Fibroblast of peridontal ligament (primary cell): ENCODE results near the gene THBS2.
"Not testable (repeated sequence)": the region's sequence is repeated elsewhere in the genome, so short reads cannot be mapped to it uniquely, and the experiment has no call there.

Experiments
- DNase-seq: peaks from one replicate; pipeline ENCODE4 v3.0.0-alpha.2; 2010; ENCODE audit errors: extremely low read depth

Gene THBS2

DNA sequence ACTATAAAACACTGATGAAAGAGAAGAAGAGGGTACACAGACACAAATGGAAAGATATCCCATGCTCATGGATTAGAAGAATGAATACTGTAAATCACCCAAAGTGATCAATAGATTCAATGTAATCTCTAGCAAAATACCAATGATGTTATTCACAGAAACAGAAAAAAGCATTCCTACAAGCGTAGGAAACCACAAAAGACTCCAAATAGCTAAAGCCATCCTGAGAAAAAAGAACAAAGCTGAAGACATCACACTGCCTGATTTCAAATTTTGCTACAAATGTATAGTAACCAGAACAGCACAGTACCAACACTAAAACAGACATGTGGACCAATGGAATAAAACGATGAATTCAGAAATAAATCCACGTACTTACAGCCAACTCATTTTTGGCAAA is 43.0 kb downstream of the THBS2 start:
- no peak for DNase-seq

DNA sequence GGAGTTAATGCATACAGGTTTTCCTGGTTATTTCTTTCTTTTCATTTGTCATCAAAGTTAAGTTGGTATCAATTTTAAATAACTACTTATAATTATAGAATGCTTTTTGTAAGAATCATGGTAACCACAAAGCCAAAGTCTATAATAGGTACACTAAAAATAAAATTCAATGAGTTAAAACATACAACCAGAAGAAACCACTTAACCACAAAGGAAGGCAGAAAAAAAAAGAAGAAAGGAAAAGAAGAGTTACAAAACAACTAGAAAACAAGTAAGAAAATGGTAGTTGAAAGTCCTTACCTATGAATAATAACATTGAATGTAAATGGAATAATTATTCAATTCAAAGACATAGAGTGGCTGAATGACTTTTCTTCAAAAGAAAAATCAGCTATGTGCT is 45.6 kb downstream of the THBS2 start:
- DNase-seq: no peak

DNA sequence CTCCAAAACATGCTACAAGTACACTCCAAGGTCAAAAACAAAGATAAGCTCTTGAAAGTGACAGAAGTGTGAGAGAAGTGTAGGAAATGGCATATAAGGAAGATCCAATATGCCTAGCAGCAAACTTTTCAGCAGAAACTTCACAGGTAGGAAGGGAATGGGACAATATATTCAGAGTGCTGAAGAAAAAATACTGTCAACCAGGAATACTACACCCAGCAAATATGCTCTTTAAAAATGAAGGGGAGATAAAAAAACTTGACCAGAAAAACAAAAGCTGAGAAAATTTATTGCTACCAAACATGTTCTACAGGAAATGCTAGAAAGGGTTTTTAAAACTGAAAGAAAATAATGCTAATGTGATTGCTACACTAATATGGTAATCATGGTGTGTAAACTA is 46.2 kb downstream of the THBS2 start:
- DNase-seq: no peak

DNA sequence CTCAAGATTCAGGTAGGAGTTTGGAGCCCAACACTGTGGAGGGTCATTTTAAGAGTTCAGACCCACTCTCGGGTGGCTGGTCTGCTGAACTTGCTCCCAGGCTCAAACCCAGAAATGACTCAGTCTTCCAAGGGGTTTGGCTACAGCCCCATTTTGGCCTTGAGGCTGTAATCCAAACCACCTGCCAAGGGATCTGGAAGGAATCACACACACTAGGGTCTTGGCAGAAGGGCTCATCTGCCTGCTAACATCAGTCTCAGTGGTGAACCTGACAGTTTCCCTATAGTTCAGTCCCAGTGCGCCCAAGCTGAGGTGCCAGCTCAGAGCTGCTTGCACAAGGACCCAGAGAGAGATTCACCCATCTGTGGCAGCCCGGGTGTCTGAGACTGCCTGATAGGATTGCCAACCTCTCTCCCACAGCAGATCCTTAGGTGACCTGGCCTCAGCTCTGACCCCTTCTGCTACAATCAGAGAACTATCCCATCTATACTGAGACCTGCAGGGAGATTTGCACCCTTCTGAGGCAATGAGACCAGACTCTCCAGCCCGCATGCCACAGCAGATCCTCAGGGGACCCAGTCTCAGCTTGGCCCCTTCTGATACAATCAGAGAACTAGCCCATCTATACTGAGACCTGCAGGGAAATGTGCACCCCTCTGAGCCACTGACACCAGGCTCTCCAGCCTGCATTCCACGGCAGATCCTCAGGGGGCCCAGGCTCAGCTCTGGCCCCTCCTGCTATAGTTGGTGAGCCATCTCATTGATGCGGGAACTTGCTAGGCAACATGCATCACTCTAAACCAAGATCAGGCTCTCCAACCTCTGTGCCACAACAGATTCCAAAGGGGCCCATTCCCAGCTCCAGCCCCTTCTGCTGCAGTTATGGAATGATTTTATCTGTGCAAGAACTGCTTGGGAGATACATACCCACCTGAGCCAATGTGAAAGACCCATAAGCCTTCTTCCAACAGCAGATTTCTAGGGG is 48.2 kb downstream of the THBS2 start:
- peak; percentile 95 for DNase-seq

DNA sequence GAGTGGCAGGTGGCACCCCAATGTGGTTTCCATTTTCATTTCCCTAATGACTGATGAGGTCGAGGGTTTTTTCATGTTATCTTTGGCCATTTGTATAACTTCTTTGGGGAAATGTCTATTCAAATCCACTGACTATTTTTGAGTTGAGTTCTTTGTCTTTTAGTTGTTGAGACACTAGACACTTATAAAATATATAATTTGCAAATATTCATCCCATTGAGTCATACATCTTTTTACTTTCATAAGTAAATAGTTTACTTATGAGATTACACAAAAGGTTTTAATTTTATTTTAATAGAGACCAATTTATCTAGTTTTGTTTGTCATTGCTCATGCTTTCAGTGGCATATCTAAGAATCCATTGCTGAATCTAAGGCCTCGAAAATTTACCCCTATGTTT is 49.5 kb downstream of the THBS2 start:
- no peak for DNase-seq

DNA sequence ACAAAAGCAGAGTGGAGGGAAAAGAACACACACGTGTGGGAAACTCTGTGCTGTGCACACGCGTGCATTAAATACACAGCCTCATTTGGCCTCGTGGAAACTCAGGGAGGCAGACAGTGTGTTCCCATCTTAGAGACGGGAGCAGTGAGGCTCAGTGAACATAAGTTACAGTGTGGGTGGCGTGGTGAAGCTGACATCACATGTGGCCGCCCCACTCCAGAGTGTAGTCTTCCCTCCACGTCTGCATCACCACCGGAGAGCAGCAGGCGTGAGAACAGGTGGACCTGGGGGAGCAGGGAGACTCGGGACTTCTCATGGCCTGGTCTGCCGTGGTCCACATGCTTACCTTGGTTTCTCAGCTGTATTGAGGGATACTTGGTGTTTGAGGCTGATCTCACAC is 51.7 kb downstream of the THBS2 start:
- no peak for DNase-seq

DNA sequence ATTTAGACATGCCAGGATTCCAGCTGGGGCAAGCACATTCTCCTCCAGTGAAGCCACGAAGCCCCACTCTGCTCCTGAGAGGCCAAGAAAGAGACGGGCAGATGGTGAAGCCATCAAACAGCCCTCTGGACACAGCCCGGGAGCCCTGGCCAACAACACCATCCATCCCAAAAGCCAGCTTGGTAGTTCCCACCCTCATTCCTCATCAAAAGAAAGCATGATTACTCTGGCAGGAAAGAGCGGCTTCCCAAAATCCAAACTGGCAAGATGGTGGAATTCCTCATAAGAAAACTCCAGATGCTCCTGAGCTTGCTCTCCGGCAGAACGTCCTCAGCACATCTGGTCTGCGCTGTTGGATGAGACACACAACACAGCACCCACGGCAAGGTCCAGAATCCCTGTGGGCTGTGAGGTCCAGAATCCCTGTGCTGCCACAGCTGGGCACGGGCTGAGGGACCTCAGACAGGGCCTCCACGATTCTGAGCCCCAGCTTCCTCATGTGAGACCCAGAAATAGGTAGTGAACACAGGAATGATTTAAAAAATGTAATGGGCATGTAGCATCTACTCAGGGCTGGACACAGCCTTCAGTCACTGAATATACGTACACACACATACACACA is 52.6 kb downstream of the THBS2 start:
- DNase-seq: no peak

DNA sequence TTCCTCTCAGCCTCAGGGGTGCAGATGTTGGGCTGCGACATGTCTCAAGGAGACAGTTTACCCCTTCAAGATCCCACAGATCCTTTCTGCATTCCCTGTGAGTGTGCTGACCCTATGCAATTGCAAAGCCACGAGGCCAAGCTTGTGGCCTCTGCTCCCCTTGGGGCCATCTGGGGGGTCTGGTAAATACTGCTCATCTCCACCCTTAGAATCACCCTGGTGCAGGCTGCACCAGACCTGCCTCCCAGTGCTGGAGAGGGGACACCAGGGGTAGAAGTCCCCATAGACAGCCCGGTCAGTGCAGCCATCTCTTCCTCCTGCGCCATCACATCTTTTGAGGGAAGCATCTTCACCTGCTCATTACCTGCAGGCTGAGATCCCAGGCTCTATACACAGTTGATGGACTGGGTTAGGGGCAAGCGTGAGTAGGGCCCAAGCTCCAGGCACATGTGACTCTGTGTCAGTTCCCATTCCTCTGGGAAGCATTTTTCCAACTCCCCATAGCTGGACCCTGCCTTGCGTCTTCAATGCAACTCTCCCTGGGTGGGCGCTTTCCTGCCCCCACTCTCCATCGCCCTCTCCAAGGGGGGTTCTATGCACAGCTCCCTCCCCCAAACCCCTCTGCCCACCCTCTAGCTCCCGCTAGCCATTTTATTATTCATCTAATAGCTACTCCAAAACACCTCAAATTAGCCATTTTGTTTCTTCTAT is 53.9 kb downstream of the THBS2 start:
- no peak for DNase-seq

DNA sequence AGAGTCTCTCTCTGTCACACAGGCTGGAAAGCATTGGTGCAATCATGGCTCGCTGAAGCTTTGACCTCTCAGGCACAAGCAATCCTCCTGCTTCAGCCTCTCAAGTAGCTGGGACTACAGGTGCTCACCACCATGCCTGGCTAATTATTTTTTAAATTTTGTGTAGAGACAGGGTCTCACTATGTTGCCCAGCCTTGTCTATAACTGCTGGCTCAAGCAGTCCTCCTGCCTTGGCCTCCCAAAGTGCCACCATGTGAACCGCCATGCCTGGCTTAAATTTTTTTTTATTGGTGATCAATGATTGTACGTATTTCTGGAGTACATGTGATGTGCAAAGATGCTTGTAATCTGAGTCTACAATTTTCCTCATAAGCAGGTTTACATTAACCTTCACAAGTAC is 54.8 kb downstream of the THBS2 start:
- no peak for DNase-seq

DNA sequence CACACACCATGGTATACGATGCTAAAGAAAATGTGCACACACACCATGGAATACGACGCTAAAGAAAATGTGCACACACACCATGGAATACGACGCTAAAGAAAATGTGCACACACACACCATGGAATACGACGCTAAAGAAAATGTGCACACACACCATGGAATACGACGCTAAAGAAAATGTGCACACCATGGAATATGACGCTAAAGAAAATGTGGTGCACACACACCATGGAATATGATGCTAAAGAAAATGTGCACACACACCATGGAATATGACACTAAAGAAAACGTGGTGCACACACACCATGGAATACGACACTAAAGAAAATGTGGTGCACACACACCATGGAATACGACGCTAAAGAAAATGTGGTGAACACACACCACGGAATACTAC is 55.7 kb downstream of the THBS2 start:
- DNase-seq: not testable (repeated sequence)

DNA sequence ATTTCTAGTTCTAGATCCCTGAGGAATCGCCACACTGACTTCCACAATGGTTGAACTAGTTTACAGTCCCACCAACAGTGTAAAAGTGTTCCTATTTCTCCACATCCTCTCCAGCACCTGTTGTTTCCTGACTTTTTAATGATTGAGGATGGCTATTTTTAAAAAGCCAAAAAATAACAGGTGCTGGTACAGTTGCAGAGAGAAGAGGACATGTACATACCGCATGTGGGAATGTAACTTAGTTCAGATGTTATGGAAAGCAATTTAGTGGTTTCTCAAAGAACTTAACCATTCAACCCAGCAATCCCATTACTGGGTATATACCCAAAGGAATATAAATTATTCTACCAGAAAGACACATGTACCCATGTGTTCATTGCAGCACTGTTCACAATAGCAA is 57.4 kb downstream of the THBS2 start:
- not testable (repeated sequence) for DNase-seq

DNA sequence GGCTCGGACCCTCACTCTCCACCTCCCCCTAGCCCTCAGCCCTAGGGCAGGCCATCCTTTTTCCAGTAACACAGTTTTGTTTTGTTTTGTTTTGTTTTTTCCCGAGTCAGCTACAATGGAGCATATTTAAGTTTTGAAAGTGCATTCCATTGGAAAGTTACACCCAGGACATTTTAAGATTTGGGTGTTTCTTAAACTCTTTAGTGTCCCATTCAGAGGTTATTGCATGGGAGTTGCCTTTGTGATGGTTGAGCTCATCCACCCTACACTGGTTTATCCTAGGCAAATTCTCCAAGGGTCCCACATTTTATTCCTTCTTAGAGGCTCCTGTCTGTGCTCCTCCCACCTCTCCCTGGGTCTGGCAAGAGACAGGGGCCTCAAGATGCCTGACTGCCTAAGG is 58.9 kb downstream of the THBS2 start:
- DNase-seq: peak; percentile 64

DNA sequence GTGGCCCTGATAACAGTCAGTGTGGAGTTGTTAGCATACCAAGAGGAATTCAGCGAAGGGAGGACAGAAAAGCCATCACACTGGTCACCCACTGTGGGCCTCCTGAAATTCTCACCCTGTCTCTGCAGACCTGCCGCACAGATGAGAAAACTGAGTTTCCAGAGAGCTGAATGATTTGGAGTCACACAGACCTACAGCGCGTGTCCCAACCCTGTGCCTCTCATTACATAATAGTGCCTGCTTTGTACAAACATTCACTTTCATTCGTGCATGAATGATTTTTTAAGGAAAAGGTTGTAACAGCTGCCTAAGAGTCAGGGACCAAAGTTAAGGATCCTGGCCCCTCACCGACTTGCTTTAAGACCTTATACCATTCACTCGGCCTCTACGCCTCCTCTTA is 62.7 kb downstream of the THBS2 start:
- no peak for DNase-seq

DNA sequence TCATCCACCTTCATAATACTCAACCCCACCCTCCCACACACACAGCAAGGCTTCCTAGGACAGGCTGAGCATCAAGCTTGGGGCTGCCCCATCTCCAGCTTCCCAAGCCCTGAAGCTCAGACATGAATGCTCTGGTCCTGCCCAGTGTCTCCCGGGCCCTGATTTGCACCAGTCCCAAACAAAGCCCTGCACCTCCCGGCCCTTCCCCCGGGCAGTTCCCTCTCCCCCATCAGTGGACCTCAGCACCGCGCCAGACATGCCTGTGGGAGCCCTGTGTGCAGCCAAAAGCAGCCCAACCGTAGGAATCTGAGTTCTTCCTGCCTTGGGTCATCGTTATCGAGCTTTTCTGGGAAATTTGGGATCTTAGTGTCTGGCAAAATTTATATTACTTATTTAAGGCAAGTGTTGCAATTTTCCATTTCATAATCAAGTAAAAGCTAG is 63.5 kb downstream of the THBS2 start:
- DNase-seq: peak; percentile 99

DNA sequence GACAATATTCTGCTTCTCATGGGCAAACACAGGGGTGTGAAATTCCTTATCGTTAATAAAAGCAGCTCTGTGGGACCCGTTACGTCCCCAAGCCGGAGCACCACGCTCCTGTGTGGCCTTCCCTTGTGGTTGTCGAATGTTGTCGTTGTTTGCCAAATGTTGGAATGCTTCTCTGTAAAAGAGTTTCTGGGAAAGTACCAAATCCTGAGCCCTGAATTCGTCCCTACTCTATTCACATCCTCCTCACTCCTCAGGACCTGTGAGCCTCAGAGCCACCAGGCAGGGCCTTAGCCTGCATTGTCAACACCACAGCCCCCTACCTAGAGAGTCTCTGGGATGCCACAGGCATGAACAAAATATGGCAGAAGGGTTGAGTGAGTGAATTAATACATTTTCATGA is 64.0 kb downstream of the THBS2 start:
- peak; percentile 48 for DNase-seq

DNA sequence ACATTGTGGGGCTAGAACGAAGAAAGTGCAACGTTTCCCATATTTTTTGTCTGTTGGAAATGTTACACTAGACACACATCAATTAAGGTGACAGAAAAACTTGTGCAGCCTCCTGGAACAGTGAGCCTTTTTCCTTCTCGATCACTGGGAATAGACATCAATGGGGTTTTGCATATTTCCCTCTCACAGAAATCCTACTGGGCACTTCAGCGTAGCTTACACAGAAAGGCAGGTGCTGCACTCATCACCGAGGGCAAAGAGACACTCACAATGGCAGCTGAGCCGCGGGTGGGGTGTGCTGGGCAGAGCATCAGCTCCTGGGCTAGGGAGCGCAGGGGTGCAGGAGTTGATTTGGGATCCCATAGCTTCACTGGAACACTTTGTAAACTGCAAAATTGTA is 64.5 kb downstream of the THBS2 start:
- DNase-seq: no peak

DNA sequence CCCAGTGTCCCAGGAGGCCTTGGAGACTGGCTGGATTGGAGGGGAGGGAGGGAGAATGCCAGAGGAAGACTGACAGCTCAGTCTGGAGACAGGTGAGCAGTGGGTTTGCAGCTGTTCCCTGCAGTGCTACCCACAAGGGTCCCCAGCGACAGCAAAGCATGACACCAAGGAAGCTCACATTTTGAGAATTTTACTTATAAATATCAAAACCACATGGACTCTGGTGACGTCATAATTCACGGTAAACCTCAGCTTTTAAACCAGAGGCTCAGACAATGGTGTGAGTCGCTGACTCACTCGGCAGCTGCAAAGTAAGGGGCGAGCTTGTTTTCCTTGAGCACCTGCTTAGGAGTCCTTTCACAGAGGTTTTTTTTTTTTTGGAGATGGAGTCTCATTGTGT is 65.2 kb downstream of the THBS2 start:
- DNase-seq: peak; percentile 96

DNA sequence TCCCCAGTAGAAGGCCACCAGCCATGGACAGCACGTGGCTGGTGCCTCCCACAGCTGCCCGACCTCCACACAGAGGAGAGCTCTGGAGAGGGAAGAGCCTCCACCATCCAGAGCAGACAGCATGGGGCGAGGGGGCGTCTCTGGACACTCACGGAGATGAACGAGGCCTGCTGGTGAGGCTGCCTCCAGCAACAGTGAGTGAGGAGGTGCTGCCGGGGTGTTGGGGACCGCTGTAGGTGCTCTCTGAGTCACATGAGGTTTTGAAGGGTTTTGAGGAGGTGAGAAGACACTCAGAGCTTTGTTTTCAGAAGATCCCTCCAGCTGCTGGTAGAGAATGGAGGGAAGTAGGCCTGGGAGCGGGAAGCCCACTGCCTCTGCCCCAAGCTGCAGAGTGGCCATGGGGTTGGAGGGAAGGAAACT is 65.6 kb downstream of the THBS2 start:
- DNase-seq: no peak

DNA sequence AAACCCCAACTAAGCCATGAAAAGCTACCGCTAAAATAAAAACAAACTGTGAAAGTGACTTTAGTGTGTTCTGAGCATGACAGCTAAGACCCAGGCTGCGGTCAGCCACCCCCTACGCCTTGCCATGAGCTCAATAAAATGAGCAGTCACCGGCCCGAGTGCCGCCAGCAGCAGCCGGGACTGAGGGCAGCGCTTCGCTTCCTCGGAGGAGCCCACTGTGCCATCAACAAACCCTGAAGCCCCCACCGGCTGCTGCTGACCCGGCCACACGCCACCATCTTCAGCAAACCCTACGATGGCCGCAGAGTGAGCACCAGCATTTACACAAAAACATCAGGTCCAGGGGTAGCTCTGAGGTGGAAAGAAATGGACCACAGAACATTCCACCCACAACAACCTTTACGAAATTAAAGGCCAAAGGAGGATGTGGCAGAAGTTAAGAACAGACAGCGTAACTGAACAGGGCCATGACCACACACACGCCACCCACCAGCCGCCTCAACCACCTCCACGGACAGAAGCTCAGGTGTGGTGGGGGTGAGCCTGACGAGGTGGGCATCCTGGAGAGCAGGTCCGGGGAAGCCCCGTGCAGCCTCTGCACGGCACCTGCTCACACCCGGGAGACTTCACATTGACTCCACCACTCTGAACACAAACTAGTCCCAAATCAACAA is 67.0 kb downstream of the THBS2 start:
- DNase-seq: no peak

DNA sequence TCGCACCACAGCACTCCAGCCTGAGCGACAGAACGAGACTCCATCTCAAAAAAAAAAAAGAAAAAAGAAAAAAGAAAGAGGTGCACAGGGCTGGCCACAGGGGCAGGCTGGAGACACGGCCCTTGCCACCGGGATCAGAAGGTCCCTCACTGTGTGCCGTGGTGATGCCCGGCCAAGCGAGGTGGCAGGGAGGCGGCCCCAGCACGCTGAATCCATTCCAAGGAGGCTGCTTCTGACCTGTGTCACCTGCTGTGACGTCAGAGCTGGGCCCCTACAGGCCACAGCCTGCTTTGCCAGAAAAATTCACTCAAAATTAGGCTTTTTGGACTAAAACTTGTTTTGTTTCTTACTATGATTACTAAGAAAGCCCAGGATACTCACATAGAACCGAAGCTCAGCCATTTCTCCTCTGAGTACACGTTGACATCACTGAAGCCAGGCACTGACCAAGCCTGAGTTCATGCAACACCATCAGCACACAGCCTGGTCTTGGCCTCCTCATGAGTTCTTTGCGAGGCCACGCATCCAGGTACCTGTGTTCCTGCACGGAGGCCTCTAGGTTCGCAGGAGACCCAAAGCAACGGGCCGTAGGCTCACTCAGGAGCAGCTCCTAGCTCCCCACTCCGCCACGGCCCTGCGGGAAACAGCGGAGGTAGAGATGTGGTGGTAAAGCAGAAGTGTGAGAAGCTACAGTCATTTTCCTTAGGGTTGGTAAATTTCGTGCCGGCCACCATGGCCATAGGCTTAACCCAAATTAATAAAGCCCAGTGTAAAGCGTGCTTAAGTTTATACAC is 67.8 kb downstream of the THBS2 start:
- no peak for DNase-seq

DNA sequence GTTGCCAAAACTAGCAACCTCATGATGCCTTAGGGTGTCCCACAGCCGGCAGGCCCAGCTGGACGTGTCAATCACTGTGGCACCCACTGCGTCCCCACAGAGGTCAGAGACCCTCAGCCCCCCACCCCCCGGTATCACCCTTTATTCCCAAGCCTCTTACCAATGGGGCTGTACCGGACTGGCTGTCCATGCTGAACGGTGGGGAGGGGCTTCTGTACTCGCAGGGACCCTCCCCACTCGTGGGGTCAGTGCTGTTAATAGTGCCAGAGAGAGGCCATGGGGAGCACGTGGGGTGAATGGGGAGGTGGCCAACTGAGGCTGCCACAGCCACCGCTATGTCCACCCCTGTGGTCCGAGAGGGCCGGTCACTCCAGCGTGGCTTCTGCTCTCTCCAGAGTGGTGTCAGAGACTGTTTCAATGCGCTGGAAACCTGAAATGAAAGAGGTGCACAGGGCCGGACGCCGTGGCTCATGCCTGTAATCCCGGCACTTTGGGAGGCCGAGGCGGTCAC is 68.6 kb downstream of the THBS2 start:
- DNase-seq: no peak
